Activated naive CD4-positive, alpha-beta T cell treated with anti-CD3 and anti-CD28 coated beads, Interleukin-2, amount 10 ng/mL, durations not matched to agents 5 hours and 36 hours (primary cell): ENCODE data around the gene TTC8. TPM values are rescaled to one million over a fixed set of nuclear protein-coding genes. Genes with fewer than 3 reads are reported as not detected.

Experiments used
- total RNA-seq, 2 experiments: library from RNA; stranded (reverse); gene quantifications; one replicate each; pipeline ENCODE4 v1.2.3, GENCODE V29; 2021

The TTC8 gene
- 1 to 10 TPM; 1.3 to 1.9 TPM for total RNA-seq

DNA sequence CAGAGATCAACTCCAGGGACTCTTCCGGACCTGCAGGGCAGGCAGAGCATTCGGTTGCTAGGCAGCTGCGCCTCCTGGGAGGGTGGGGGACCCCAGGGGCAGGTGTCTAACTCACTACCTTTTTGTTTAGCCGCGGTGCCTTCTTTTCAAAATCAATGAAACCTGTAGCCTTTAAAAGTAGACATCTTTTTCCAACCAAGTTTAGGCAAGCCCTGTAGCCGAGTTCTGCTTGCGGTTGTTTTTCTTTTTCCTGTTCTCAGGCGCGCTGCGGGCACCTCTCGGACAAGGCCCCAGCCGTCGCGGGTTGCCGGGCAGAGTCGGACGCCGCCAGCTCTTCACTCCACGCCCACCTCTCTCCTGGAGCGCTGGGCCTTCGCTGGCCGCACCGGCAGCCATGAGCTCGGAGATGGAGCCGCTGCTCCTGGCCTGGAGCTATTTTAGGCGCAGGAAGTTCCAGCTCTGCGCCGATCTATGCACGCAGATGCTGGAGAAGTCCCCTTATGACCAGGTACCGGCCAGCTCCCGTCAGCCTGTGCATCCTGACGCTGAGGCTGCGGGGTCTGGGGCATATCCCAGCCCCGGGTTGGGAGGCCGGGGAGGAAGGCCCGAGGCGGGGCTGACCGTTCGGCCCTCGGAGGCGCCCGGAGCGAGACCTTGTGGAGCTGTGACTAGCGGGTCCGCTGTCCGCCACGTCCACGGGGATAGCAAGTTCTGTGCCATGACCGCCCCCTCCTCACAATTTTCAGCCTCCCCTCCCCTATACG lies at the start of gene TTC8:
Gene TTC8, plus strand, starts transcription at position 338 of the 764 bp plus-strand sequence. Its CDS starts 57 bp downstream, at position 395.

DNA sequence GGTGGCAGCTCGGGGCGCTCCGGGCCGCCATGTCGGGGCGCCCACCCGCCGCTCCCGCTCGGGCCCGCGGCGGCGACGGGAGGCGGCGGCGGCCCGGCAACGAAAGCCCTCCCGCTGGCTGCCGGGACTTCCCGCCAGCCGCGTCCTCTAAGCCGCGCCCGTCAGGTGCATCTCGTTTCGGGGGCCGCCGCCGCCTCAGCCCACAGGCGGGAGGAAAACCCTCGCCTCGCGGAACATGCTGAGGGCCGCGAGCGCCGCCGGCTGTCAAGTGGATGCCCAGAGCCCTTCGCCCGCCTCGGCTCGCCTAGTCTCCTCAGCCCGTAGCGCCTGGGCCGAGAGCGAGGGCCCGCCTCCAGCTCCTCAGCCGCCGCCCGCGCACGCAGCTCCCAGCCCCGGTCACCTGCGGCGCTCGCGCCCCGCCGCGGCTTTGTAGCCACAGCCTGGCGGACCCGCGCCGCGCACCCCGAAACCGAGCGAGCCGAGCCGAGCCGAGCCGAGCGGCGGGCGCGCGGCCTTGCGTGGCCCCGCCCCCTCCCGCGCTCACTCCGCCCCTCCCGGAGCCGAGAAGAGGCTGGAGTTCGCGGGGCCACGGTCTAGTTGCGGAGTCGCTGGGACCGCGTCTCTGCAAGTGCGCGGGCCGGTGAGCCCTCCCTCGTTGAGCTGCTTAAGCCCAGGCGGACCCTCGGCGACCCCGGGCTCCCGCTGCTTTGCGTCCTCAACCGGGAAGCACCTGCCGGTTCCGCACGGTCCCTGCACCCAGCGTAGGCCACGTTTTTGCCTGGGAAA lies 31.8 kb upstream of the TTC8 start, which contains the start of gene EML5:
Gene EML5, minus strand, starts transcription at position 481 of the 786 bp plus-strand sequence. Its CDS starts 450 bp downstream, at position 31.

Other genes with a start within 250 kb of the TTC8 start
- gene EML5, start 31.7 kb upstream of the TTC8 start, total RNA-seq = 1 to 10 TPM; 1.6 to 1.9 TPM